ENCODE data around the gene GFY.

GFY gene

DNA sequence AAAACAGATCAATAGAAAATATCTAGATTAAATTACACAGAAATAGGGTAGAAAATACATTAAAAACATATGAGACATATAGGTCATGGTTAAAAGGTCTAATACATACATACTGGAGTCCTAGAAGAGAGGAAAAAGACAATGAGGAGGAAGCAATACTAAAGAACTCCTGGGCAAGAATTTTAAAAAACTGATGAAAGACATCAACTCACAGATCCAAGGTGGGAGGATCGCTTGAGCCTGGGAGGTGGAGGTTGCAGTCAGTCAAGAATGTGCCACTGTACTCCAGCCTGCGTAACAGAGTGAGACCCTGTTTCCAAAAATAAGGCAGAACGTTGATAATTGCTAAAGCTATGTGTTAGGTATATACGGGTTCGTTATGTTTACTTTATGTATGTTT lies 42.5 kb upstream of the GFY start:
- Histone ChIP-seq H3K9me3 (replicated peaks; ENCODE audit: insufficient read depth, low read length) (no peaks in the 10 kb centered on the region), H3K9ac (ENCODE audit: low read length) (no peak overlapping the region), H3K79me2 (ENCODE audit: low read length) (no peaks in the 10 kb centered on the region), H3K27me3 (replicated peaks; ENCODE audit: insufficient read depth, low read length) (peaks cover 26% of the 10 kb centered on the region), H3K4me1 (ENCODE audit: low read length) (no peaks in the 10 kb centered on the region), H4K20me1 (ENCODE audit: insufficient read depth, low read length) (no peaks in the 10 kb centered on the region), H3F3A (ENCODE audit: insufficient read depth, low read length) (no peaks in the 10 kb centered on the region), H3K36me3 (replicated peaks; ENCODE audit: insufficient read depth, low read length) (no peaks in the 10 kb centered on the region), H2AFZ (ENCODE audit: low read length) (no peak overlapping the region), H3K4me3 (ENCODE audit: low read length) (no peak overlapping the region), H3K9me2 (replicated peaks; ENCODE audit: insufficient read depth, low read length) (no peaks in the 10 kb centered on the region), H3K27ac (ENCODE audit: low read length) (no peak overlapping the region), H3K4me2 (ENCODE audit: low read depth, low read length) (no peak overlapping the region)
- DNase-seq: no peak
- TF ChIP-seq, protein P1, sequence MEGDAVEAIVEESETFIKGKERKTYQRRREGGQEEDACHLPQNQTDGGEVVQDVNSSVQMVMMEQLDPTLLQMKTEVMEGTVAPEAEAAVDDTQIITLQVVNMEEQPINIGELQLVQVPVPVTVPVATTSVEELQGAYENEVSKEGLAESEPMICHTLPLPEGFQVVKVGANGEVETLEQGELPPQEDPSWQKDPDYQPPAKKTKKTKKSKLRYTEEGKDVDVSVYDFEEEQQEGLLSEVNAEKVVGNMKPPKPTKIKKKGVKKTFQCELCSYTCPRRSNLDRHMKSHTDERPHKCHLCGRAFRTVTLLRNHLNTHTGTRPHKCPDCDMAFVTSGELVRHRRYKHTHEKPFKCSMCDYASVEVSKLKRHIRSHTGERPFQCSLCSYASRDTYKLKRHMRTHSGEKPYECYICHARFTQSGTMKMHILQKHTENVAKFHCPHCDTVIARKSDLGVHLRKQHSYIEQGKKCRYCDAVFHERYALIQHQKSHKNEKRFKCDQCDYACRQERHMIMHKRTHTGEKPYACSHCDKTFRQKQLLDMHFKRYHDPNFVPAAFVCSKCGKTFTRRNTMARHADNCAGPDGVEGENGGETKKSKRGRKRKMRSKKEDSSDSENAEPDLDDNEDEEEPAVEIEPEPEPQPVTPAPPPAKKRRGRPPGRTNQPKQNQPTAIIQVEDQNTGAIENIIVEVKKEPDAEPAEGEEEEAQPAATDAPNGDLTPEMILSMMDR (IDR thresholded peaks at IDR 0.05; ENCODE audit: low read length): no peak
- no peak for TF ChIP-seq EZH2phosphoT487 (IDR thresholded peaks at IDR 0.05; ENCODE audit: low read length)
- TF ChIP-seq EZH2 (optimal IDR thresholded peaks at IDR 0.05; ENCODE audit: low read depth, low read length): no peak

DNA sequence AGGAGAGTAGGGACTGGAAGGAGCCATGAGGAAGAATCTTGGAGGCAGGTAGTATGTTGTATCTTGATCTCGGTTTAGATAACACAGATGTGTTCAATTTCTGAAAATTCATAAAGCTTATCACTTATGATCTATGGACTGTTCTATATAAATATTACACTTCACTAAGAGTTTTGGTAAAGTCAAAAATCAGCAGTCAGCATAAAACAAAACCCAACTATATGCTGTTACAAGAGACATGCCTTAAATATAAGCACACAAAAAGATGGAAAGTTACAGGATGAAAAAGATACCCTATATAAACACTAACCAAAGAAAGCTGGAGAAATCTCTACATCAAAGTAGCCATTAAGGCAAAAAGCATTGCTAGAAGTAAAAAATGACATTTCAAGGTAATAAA lies 41.6 kb upstream of the GFY start:
- no peak overlapping the region for H3K4me3 ChIP-seq (ENCODE audit: low read length)
- no peak overlapping the region for H2AFZ ChIP-seq (ENCODE audit: low read length)
- peaks cover 25% of the 10 kb centered on the region for H3K27me3 ChIP-seq (replicated peaks; ENCODE audit: insufficient read depth, low read length)
- no peaks in the 10 kb centered on the region for H3K9me3 ChIP-seq (replicated peaks; ENCODE audit: insufficient read depth, low read length)
- no peak overlapping the region for H3K27ac ChIP-seq (ENCODE audit: low read length)
- no peaks in the 10 kb centered on the region for H3K4me1 ChIP-seq (ENCODE audit: low read length)
- H4K20me1 ChIP-seq (ENCODE audit: insufficient read depth, low read length): no peaks in the 10 kb centered on the region
- H3K9ac ChIP-seq (ENCODE audit: low read length): no peak overlapping the region
- no peak for DNase-seq
- no peaks in the 10 kb centered on the region for H3F3A ChIP-seq (ENCODE audit: insufficient read depth, low read length)
- no peaks in the 10 kb centered on the region for H3K9me2 ChIP-seq (replicated peaks; ENCODE audit: insufficient read depth, low read length)
- no peaks in the 10 kb centered on the region for H3K36me3 ChIP-seq (replicated peaks; ENCODE audit: insufficient read depth, low read length)
- no peak overlapping the region for H3K4me2 ChIP-seq (ENCODE audit: low read depth, low read length)
- H3K79me2 ChIP-seq (ENCODE audit: low read length): no peaks in the 10 kb centered on the region
- TF ChIP-seq, protein P1 (IDR thresholded peaks at IDR 0.05; ENCODE audit: low read length): no peak
- TF ChIP-seq EZH2phosphoT487 (IDR thresholded peaks at IDR 0.05; ENCODE audit: low read length): no peak
- TF ChIP-seq EZH2 (optimal IDR thresholded peaks at IDR 0.05; ENCODE audit: low read depth, low read length): no peak

DNA sequence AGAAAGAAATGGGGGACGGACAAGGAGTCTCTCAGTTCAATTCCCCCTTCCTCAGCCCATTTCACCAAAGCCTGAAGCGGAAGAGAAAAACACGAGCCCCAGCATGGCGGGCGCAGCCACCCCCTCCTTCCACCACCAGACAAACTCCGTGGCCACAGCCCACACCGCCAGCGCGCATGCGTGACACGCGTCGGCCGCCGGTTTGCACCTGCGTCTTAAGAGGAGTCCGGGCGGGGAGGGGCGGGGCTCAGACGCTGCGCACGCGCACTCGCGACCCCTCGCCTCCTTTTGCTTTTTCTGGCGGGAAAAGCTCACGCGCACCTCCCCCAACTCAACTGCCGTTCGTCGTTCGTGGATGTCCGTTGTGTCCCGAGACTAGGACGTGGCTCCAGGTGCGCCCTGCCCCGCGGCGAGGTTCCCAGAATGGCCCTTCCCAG lies 37.2 kb upstream of the GFY start, which contains the start of gene KASH5:
Gene KASH5, plus strand, starts transcription at position 314 of the 437 bp plus-strand sequence. CDS start 2,635 bp downstream, outside the sequence.
- H3K4me1 ChIP-seq (ENCODE audit: low read length): no peaks in the 10 kb centered on the region

More for the DNA sequence above, 37.2 kb upstream of the GFY start, which contains the start of gene KASH5:
- Histone ChIP-seq H3K4me2 (ENCODE audit: low read depth, low read length) (peak within 1 kb of the TSS; percentile 56; the same call in 1 of the 2 replicates), H2AFZ (ENCODE audit: low read length) (peak within 1 kb of the TSS; percentile 70), H3K9ac (ENCODE audit: low read length) (peak within 1 kb of the TSS; percentile 42; the same call in 1 of the 2 replicates), H3K79me2 (ENCODE audit: low read length) (no peaks in the 10 kb centered on the region), H4K20me1 (ENCODE audit: insufficient read depth, low read length) (no peaks in the 10 kb centered on the region), H3K9me3 (replicated peaks; ENCODE audit: insufficient read depth, low read length) (no peaks in the 10 kb centered on the region), H3K27ac (ENCODE audit: low read length) (no peak within 1 kb of the TSS), H3K36me3 (replicated peaks; ENCODE audit: insufficient read depth, low read length) (no peaks in the 10 kb centered on the region), H3K27me3 (replicated peaks; ENCODE audit: insufficient read depth, low read length) (peaks cover 44% of the 10 kb centered on the region), H3F3A (ENCODE audit: insufficient read depth, low read length) (peaks cover 7% of the 10 kb centered on the region), H3K4me3 (ENCODE audit: low read length) (peak within 1 kb of the TSS; percentile 33; the same call in 1 of the 2 replicates), H3K9me2 (replicated peaks; ENCODE audit: insufficient read depth, low read length) (no peaks in the 10 kb centered on the region)
- DNase-seq: peak; percentile 89
- TF ChIP-seq, protein P1 (IDR thresholded peaks at IDR 0.05; ENCODE audit: low read length): no peak
- no peak for TF ChIP-seq EZH2 (optimal IDR thresholded peaks at IDR 0.05; ENCODE audit: low read depth, low read length)
